Activated effector memory CD4-positive, alpha-beta T cell treated with Interleukin-2 at 50 U/mL for 16 hours (primary cell): ENCODE measurements around the gene MT1HL1.
"Not testable (repeated sequence)": the region's sequence is repeated elsewhere in the genome, so short reads cannot be mapped to it uniquely, and the experiment has no call there.

Experiments used
- DNase-seq: peaks from one replicate; pipeline ENCODE4 v3.0.0-alpha.2; 2020

Gene MT1HL1

DNA sequence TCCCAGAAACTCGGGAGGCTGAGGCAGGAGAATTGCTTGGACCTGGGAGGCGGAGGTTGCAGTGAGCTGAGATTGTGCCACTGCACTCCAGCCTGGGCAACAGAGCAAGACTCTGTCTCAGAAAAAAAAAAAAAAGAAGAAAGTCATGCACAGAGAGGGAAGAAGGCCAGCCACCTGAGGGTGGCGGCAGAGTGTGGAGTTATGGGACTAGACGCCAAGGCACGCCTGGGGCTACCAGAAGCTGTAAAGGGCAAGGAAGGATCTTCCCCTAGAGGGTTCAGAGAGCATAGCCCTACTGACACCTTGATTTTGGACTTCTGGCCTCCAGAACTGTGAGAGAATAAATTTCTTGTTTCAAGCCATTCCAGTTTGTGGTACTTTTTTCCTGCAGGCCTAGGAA, 30.2 kb downstream of the MT1HL1 start:
- DNase-seq, result not testable (repeated sequence)

DNA sequence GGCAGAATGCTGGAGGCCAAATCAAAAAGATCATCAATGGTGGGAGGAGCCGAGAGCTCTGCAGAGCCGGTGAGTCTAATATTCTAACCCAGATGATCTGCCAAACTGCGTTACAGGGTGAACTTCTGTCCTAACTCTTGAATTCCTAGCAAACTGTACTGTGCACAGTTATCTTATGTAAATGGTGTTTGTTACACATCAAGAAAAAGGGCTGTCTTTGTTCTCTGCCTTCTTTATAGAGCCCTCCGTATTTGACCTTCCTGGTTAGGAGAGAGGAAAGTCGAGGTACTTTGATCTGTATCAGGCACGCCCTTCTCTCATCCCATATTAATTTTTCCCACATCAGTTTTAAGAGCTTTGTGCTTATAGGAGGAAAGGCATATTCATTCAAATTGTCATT, 37.6 kb downstream of the MT1HL1 start:
- no peak for DNase-seq

DNA sequence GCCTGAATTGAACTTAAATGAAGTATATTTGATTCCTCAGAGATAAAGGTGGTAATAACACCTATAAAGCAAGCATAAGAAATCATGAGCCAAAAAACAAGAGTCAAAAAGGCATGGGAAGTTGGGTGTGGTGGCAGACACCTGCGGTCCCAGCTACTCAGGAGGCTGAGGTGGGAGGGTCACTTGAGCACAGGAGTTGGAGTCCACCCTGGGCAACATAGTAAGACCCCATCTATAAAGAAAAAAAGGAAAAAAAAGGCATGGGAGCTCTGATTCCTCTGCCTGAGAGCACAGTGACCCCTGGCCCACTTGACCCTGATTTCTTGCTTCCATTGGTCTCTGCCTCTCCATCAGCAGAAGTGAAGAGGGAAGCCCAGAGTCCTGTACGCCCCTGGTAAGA, 40.3 kb downstream of the MT1HL1 start:
- no peak for DNase-seq

DNA sequence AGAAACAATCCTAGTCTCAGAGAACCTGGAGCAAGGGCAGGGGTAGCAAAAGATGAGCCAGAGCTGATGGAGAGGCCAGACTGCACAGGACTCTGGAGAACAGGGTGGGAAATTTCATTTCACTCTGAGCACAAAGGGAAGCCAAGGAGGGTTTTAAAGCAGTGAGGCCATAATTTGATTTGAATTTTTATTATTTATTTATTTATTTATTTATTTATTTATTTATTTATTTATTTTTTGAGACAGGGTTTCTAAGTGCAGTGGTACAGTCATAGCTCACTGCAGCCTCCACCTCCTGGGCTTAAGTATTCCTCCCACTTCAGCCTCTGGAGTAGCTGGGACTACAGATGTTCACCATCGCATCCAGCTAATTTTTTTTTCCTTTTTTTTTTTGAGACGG, 45.1 kb downstream of the MT1HL1 start:
- DNase-seq, result no peak

DNA sequence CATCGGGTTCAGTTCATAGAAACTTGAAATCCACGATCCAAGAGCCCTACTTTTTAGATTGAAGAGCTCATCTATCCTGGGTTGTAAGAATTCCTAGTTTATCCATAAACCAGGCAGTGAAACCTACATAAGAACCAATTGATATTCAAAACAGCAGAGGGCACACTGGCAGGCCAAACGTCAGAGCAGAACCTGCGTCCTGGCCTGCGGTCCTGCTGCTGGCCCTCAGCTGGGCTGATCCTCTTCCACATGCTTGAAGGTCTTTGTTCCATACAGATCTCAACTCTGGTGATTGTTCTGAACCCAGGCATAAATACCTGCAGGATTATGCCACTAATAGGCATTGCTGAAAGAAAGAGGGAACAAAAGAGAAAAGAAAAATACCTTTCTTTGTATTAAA, 47.0 kb downstream of the MT1HL1 start:
- DNase-seq, result no peak
